AG09319 (cell line): Measurements from ENCODE around the gene ANKEF1.

Source experiments
- DNase-seq: peaks from one replicate; pipeline ENCODE4 v3.0.0-alpha.2; 2010; ENCODE audit warnings: low read depth; ENCODE audit errors: extremely low read depth
- TF ChIP-seq, protein P1 (sequence below): IDR thresholded peaks from 2 replicates; pipeline ENCODE4 v1.5.1; 2011; ENCODE audit warnings: low read depth, mild to moderate bottlenecking, inconsistent platforms, low read length, moderate library complexity

The ANKEF1 gene

DNA sequence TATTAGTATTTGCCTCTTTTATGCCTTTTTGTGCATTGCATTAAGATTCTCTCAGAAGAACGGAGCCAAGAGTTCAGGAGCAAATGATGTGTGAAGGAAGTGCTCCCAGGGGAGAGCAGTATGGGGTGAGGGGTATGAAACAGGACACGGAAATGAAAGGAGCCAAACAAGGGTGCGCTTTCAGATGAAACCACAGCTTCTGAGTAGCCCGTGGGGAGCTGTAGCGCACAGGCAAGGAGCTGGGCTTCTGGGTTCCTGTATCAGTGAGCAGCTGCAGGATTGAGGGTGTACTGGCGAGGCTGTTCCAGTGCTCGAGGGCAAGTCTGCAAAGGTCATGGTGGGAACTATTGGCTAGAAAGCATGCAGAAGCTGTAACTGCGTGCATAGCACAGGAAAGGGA is 25.4 kb downstream of the ANKEF1 start:
- DNase-seq: no peak
- TF ChIP-seq, protein P1, sequence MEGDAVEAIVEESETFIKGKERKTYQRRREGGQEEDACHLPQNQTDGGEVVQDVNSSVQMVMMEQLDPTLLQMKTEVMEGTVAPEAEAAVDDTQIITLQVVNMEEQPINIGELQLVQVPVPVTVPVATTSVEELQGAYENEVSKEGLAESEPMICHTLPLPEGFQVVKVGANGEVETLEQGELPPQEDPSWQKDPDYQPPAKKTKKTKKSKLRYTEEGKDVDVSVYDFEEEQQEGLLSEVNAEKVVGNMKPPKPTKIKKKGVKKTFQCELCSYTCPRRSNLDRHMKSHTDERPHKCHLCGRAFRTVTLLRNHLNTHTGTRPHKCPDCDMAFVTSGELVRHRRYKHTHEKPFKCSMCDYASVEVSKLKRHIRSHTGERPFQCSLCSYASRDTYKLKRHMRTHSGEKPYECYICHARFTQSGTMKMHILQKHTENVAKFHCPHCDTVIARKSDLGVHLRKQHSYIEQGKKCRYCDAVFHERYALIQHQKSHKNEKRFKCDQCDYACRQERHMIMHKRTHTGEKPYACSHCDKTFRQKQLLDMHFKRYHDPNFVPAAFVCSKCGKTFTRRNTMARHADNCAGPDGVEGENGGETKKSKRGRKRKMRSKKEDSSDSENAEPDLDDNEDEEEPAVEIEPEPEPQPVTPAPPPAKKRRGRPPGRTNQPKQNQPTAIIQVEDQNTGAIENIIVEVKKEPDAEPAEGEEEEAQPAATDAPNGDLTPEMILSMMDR: no peak

DNA sequence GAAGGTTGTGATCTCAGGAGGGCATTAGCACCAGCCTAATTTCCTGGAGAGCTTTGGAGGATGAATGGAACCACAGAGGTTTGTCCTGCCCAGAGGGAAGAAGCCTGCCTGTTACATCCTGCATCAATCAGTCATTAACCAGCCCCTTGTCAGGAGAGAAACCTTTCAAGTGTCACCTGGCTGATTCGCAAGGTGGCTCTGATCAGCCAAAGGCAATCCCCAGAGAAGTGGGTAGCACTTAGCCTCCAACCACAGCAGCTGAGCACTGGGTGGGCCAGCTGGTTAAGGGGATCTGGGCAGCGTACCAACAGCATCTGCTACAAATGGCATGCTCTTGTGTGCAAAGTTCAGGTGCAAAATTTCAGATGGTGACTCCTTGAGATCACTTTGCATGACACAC is 26.9 kb downstream of the ANKEF1 start:
- no peak for DNase-seq
- TF ChIP-seq, protein P1: no peak

DNA sequence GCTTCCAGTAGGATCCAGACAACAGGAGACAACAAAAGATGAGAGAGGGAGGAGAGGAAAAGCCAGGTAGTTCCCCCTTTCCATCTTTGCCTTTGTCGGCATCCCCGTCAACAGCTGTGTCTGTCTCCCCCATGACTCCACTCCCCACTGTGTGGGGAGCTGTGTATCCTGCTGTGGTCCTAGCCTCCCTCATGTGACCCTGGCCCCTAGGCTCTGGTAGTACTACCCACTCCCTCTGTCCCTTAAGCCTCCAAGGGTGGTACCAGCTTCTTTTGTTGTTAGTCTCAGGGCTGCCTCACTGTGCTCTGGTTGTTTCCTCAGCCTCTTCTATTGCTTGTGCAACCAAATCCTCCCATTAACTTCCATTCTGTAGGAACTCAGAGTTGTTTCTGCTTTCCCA is 28.7 kb downstream of the ANKEF1 start:
- no peak for DNase-seq
- TF ChIP-seq, protein P1: no peak

DNA sequence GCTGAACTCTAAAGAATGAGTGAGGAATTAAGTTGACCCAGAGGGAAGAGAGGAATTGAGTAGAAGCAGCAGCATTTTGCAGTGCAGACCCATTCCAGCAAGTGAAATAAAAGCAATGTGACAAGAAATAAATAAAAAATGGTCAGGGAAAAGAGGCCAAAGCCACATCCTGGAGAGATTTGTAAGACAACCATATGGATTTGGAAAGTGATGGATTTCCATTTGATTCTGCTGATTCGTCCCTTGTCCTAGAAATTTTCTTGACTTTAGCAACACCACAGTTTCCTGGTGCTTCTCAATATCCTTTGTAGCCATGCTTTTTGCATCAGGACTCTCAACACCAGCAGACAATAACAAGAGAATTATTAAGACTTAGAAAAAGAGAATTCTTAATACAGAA is 29.8 kb downstream of the ANKEF1 start:
- TF ChIP-seq, protein P1: no peak
- DNase-seq: no peak

DNA sequence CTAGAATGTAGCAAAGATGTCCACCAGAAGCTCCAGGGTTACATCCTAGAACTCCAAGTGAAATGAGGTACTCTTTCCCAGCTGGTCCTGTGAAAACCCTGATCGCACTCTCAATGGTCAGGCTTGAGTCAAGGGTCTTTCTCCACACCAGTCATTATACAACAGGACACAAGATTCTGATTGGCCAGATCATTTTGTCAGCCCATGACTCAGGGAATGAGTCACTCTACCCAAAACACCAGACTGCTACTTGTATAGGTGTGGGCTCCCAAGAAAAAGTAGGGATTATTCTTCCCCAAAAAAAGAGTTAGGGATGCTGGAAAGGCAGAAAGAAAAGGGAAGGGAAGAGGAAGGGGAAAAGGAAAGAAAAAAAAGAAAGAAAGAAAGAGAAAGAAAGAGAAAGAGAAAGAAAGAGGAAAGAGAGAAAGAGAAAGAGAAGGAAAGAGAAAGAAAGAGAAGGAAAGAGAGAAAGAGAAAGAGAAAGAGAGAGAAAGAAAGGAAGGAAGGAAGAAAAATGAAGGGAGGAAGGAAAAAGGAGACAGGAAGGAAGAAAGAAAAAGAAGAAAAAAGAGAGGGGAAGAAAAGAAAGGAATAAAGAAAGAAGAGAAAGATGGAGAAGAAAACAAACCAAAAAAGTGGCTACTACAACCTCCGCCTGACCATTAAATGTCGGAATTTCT is 30.5 kb downstream of the ANKEF1 start:
- no peak for DNase-seq
- TF ChIP-seq, protein P1: no peak

DNA sequence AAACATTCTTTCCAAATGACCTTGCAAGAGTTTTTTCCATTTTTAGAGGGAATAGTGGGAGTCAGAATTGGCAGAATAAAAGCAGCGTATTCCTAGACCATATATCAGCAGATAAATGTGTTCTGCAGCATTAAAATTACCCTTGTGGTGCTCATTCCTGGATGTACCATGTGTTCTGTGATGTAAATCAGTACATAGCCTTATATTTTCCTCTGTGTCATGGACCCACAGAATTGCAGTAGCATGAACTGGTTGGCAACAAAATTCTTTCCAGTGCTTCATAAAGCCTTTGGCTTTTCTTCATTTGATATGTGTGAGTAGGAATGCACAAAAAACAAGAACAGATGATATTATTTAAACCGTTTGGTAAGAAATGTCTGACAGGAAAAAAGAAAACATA is 32.5 kb downstream of the ANKEF1 start:
- TF ChIP-seq, protein P1: no peak
- no peak for DNase-seq

DNA sequence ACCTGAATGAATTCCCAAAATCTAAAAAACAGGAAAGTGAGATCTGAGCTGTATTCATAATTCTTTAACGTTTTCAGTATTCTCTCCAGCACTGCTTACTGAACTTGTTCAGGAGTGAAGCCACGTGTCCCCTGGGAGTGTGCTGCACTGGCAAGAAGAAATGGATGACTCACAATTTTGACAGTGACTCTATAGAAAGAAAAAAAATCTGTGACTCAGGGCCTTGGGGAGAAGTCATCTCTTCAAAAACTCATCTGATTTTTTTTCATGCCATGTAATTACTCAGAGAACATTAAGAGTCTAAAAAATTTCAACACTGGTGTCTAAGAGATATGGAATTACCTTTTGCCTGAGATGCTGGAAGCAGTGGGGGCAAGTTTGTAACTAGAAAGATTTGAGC is 39.7 kb downstream of the ANKEF1 start:
- DNase-seq: peak; percentile 55

More for the DNA sequence above, 39.7 kb downstream of the ANKEF1 start:
- TF ChIP-seq, protein P1: no peak
